ENCODE results near the gene HIGD1A.

Gene HIGD1A

DNA sequence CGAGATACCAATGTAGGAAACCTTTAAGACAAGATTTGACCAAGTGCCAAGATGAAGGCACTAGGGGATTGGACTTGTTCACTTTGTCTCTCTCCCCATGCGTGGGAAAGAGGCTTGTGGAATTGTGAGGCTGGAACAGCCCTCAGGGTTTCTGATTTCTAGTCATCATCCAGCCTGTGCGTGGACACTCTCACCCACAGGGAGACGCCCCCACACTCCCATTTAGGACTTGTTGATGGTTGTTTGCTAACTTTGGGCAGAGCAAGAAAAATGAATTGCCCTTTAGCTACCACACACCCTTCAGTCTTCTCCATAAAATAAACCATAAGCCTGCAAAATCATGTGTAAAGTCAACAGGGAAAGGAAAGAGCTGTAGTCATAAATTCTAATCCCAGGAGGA is 23.4 kb upstream of the HIGD1A start:
- no peak overlapping the region for H3K23ac ChIP-seq (ENCODE audit: low read depth, low read length, poor library complexity)
- no peak overlapping the region for H3K4ac ChIP-seq (ENCODE audit: low read length)
- H4K8ac ChIP-seq (ENCODE audit: low read depth, low read length): no peak overlapping the region
- H3K9me3 ChIP-seq (replicated peaks in 1 of 2; ENCODE audit: control insufficient read depth in 2 of 2, insufficient read depth in 1 of 2, low read depth in 1 of 2, low read length in 2 of 2): no peaks in the 10 kb centered on the region
- H2BK5ac ChIP-seq (ENCODE audit: low read length): no peak overlapping the region
- no peaks in the 10 kb centered on the region for H3K36me3 ChIP-seq (replicated peaks in 1 of 2; ENCODE audit: control insufficient read depth in 2 of 2, insufficient read depth in 2 of 2, low read length in 2 of 2)
- H2BK12ac ChIP-seq (ENCODE audit: low read length): no peak overlapping the region
- H3K14ac ChIP-seq (ENCODE audit: low read length): no peak overlapping the region
- no peaks in the 10 kb centered on the region for H3K27me3 ChIP-seq (ENCODE audit: control insufficient read depth in 3 of 3, insufficient read depth in 3 of 3, low read depth in 1 of 3, low read length in 3 of 3)
- no peak overlapping the region for H2BK15ac ChIP-seq (ENCODE audit: low read length)
- no peak overlapping the region for H3K9ac ChIP-seq (ENCODE audit: low read depth, low read length, poor library complexity)
- H3K18ac ChIP-seq (ENCODE audit: low read length): no peak overlapping the region
- no CpG with 5 or more reads among the region's 4 CpGs for WGBS, 2 donors (ENCODE audit: extremely low coverage in 2 of 2, insufficient read length in 2 of 2, insufficient replicate concordance in 1 of 2)
- H4K91ac ChIP-seq (ENCODE audit: low read depth, low read length, poor library complexity): no peak overlapping the region
- H3K4me1 ChIP-seq (ENCODE audit: control insufficient read depth in 2 of 2, insufficient read depth in 1 of 2, low read depth in 1 of 2, low read length in 2 of 2): peaks cover 2 to 12% of the 10 kb centered on the region in 2 donors
- no peak overlapping the region for H2BK120ac ChIP-seq (ENCODE audit: low read depth, low read length)
- H3K4me2 ChIP-seq (ENCODE audit: insufficient read depth, low read length, poor library complexity, severe bottlenecking): no peak overlapping the region
- H2AK5ac ChIP-seq (ENCODE audit: low read depth, low read length): no peak overlapping the region
- no peak overlapping the region for H3K4me3 ChIP-seq (ENCODE audit: low read length in 2 of 2)
- H3K79me1 ChIP-seq (ENCODE audit: low read depth, low read length): no peaks in the 10 kb centered on the region
- H3K27ac ChIP-seq (replicated peaks; ENCODE audit: low read length): no peak overlapping the region
- no peak for DNase-seq (ENCODE audit: low spot score)
- H2AFZ ChIP-seq (ENCODE audit: low read length): no peak overlapping the region

DNA sequence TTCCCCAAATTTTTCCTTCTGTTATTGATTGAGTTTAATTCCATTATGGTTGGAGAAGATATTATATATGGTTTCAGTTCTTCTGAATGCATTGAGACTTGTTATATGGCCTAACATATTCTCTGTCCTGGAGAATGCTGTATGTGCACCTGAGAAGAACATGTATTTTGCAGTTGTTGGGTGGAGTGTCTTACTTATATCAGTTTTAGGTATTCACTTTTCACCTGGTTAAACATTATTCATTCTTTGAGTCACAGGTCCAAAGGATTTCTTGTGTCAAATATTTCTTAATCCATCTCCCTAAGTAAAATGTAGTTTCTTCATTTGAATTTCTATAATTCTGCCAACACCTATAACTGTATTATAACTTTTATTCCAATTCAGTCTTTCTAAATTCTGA is 22.7 kb upstream of the HIGD1A start:
- H3K4ac ChIP-seq (ENCODE audit: low read length): no peak overlapping the region
- H2BK5ac ChIP-seq (ENCODE audit: low read length): no peak overlapping the region
- no peaks in the 10 kb centered on the region for H3K27me3 ChIP-seq (ENCODE audit: control insufficient read depth in 3 of 3, insufficient read depth in 3 of 3, low read depth in 1 of 3, low read length in 3 of 3)
- no peak overlapping the region for H2BK120ac ChIP-seq (ENCODE audit: low read depth, low read length)
- no peaks in the 10 kb centered on the region for H3K36me3 ChIP-seq (replicated peaks in 1 of 2; ENCODE audit: control insufficient read depth in 2 of 2, insufficient read depth in 2 of 2, low read length in 2 of 2)
- no peak overlapping the region for H3K27ac ChIP-seq (replicated peaks; ENCODE audit: low read length)
- H4K91ac ChIP-seq (ENCODE audit: low read depth, low read length, poor library complexity): no peak overlapping the region
- no peak overlapping the region for H3K18ac ChIP-seq (ENCODE audit: low read length)
- H3K79me1 ChIP-seq (ENCODE audit: low read depth, low read length): no peaks in the 10 kb centered on the region
- no peak overlapping the region for H2BK15ac ChIP-seq (ENCODE audit: low read length)
- no peak overlapping the region for H3K4me2 ChIP-seq (ENCODE audit: insufficient read depth, low read length, poor library complexity, severe bottlenecking)
- H3K23ac ChIP-seq (ENCODE audit: low read depth, low read length, poor library complexity): no peak overlapping the region
- H3K4me3 ChIP-seq (ENCODE audit: low read length in 2 of 2): no peak overlapping the region
- no peak overlapping the region for H2BK12ac ChIP-seq (ENCODE audit: low read length)
- no peaks in the 10 kb centered on the region for H3K9me3 ChIP-seq (replicated peaks in 1 of 2; ENCODE audit: control insufficient read depth in 2 of 2, insufficient read depth in 1 of 2, low read depth in 1 of 2, low read length in 2 of 2)
- H3K14ac ChIP-seq (ENCODE audit: low read length): no peak overlapping the region
- no peak overlapping the region for H4K8ac ChIP-seq (ENCODE audit: low read depth, low read length)
- no peak for DNase-seq (ENCODE audit: low spot score)
- no peak overlapping the region for H2AFZ ChIP-seq (ENCODE audit: low read length)
- no peak overlapping the region for H2AK5ac ChIP-seq (ENCODE audit: low read depth, low read length)
- no peak overlapping the region for H3K9ac ChIP-seq (ENCODE audit: low read depth, low read length, poor library complexity)
- peaks cover 2 to 12% of the 10 kb centered on the region in 2 donors for H3K4me1 ChIP-seq (ENCODE audit: control insufficient read depth in 2 of 2, insufficient read depth in 1 of 2, low read depth in 1 of 2, low read length in 2 of 2)

DNA sequence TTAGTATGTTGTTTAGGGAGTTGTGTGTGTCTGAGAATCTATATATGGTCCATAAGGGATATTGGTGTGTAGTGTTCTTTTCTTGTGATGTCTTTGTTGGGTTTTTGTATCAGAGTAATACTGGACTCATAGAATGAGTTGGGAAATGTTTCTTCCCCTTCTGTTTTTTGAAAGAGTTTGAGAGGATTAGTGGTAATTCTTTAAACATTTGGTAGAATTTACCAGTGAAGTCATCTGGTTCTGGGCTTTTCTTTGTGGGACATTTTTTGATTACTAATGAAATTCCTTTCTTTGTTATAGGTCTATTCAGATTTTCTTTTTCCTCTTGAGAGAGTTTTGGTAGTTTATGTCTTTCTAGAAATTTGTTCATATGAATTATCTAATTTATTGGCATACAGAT is 21.9 kb upstream of the HIGD1A start:
- DNase-seq (ENCODE audit: low spot score): no peak

DNA sequence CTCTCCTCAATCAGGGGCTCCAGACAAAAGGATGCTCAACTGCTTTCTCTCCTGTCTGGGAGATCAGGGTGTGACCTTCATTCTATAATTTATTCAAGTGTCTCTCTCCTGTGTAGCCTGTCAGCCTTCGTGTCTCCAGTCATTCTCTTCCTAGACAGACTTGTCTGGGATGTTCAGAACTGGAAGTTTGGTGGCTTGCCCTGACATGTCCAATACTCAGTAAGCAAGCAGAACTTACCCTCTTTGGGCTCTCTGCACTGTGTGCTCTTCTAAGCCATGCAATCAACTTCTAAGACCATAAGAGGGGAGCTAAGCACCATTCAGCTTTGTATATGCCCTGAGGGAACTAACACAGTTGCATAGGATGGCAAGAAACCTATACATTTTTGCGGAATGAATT is 19.1 kb upstream of the HIGD1A start:
- Histone ChIP-seq H4K8ac (ENCODE audit: low read depth, low read length) (no peak overlapping the region), H2BK12ac (ENCODE audit: low read length) (no peak overlapping the region), H3K4me2 (ENCODE audit: insufficient read depth, low read length, poor library complexity, severe bottlenecking) (no peak overlapping the region), H3K23ac (ENCODE audit: low read depth, low read length, poor library complexity) (no peak overlapping the region), H3K9ac (ENCODE audit: low read depth, low read length, poor library complexity) (no peak overlapping the region), H3K27ac (replicated peaks; ENCODE audit: low read length) (no peak overlapping the region), H2BK120ac (ENCODE audit: low read depth, low read length) (no peak overlapping the region), H3K9me3 (replicated peaks in 1 of 2; ENCODE audit: control insufficient read depth in 2 of 2, insufficient read depth in 1 of 2, low read depth in 1 of 2, low read length in 2 of 2) (no peaks in the 10 kb centered on the region), H3K79me1 (ENCODE audit: low read depth, low read length) (no peaks in the 10 kb centered on the region), H3K14ac (ENCODE audit: low read length) (no peak overlapping the region), H2AFZ (ENCODE audit: low read length) (peak overlapping the region; percentile 55), H3K27me3 (ENCODE audit: control insufficient read depth in 3 of 3, insufficient read depth in 3 of 3, low read depth in 1 of 3, low read length in 3 of 3) (no peaks in the 10 kb centered on the region), H3K4me3 (ENCODE audit: low read length in 2 of 2) (no peak overlapping the region), H3K4ac (ENCODE audit: low read length) (no peak overlapping the region), H3K18ac (ENCODE audit: low read length) (no peak overlapping the region), H2BK15ac (ENCODE audit: low read length) (no peak overlapping the region), H2AK5ac (ENCODE audit: low read depth, low read length) (no peak overlapping the region), H2BK5ac (ENCODE audit: low read length) (no peak overlapping the region), H4K91ac (ENCODE audit: low read depth, low read length, poor library complexity) (no peak overlapping the region), H3K4me1 (ENCODE audit: control insufficient read depth in 2 of 2, insufficient read depth in 1 of 2, low read depth in 1 of 2, low read length in 2 of 2) (peaks cover 8 to 17% of the 10 kb centered on the region in 2 donors), H3K36me3 (replicated peaks in 1 of 2; ENCODE audit: control insufficient read depth in 2 of 2, insufficient read depth in 2 of 2, low read length in 2 of 2) (no peaks in the 10 kb centered on the region)
- no CpG with 5 or more reads among the region's 2 CpGs for WGBS, 2 donors (ENCODE audit: extremely low coverage in 2 of 2, insufficient read length in 2 of 2, insufficient replicate concordance in 1 of 2)
- no peak for DNase-seq (ENCODE audit: low spot score)

More for the DNA sequence above, 21.9 kb upstream of the HIGD1A start:
- Histone ChIP-seq H3K9me3 (replicated peaks in 1 of 2; ENCODE audit: control insufficient read depth in 2 of 2, insufficient read depth in 1 of 2, low read depth in 1 of 2, low read length in 2 of 2) (no peaks in the 10 kb centered on the region), H2BK15ac (ENCODE audit: low read length) (no peak overlapping the region), H3K79me1 (ENCODE audit: low read depth, low read length) (no peaks in the 10 kb centered on the region), H3K27ac (replicated peaks; ENCODE audit: low read length) (no peak overlapping the region), H3K18ac (ENCODE audit: low read length) (no peak overlapping the region), H3K4me2 (ENCODE audit: insufficient read depth, low read length, poor library complexity, severe bottlenecking) (no peak overlapping the region), H2BK5ac (ENCODE audit: low read length) (no peak overlapping the region), H3K23ac (ENCODE audit: low read depth, low read length, poor library complexity) (no peak overlapping the region), H3K4ac (ENCODE audit: low read length) (no peak overlapping the region), H3K4me1 (ENCODE audit: control insufficient read depth in 2 of 2, insufficient read depth in 1 of 2, low read depth in 1 of 2, low read length in 2 of 2) (peaks cover 2 to 12% of the 10 kb centered on the region in 2 donors), H2AK5ac (ENCODE audit: low read depth, low read length) (no peak overlapping the region), H4K91ac (ENCODE audit: low read depth, low read length, poor library complexity) (no peak overlapping the region), H4K8ac (ENCODE audit: low read depth, low read length) (no peak overlapping the region), H3K4me3 (ENCODE audit: low read length in 2 of 2) (no peak overlapping the region), H2AFZ (ENCODE audit: low read length) (no peak overlapping the region), H3K27me3 (ENCODE audit: control insufficient read depth in 3 of 3, insufficient read depth in 3 of 3, low read depth in 1 of 3, low read length in 3 of 3) (no peaks in the 10 kb centered on the region), H3K14ac (ENCODE audit: low read length) (no peak overlapping the region), H2BK120ac (ENCODE audit: low read depth, low read length) (no peak overlapping the region), H2BK12ac (ENCODE audit: low read length) (no peak overlapping the region), H3K9ac (ENCODE audit: low read depth, low read length, poor library complexity) (no peak overlapping the region), H3K36me3 (replicated peaks in 1 of 2; ENCODE audit: control insufficient read depth in 2 of 2, insufficient read depth in 2 of 2, low read length in 2 of 2) (no peaks in the 10 kb centered on the region)

Measured in neuronal stem cell (in vitro differentiated cells).